HFFc6 (cell line): ENCODE results near the gene VWF. TPM values are rescaled to one million over a fixed set of nuclear protein-coding genes. Genes with fewer than 3 reads are reported as not detected.

ENCODE experiments used
- DNase-seq: peaks from one replicate; pipeline ENCODE4 v3.0.0-alpha.2; 2018
- H3K27ac Mint-ChIP-seq: 2 replicates; pipeline ENCODE4 v1.8.0; 2020; ENCODE audit warnings: mild to moderate bottlenecking, mixed read lengths
- H3K27me3 Mint-ChIP-seq: 2 replicates; pipeline ENCODE4 v1.8.0; 2021; ENCODE audit warnings: mild to moderate bottlenecking, moderate library complexity, mixed read lengths; ENCODE audit not compliant: insufficient read depth
- H3K36me3 Mint-ChIP-seq: 2 replicates; pipeline ENCODE4 v1.8.0; 2021; ENCODE audit warnings: low read depth, mixed read lengths
- H3K4me1 Mint-ChIP-seq: 2 replicates; pipeline ENCODE4 v1.8.0; 2020; ENCODE audit warnings: low read depth, mixed read lengths
- H3K4me3 Mint-ChIP-seq: 2 replicates; pipeline ENCODE4 v1.8.0; 2020; ENCODE audit warnings: mild to moderate bottlenecking, moderate library complexity, mixed read lengths
- H3K9me3 Mint-ChIP-seq: 2 replicates; pipeline ENCODE4 v1.8.0; 2020; ENCODE audit warnings: mild to moderate bottlenecking, mixed read lengths
- total RNA-seq, 6 experiments: library from RNA; stranded (reverse); fragmentation: NEBNext Ultra II Directional; extraction: Animal tissue kit (Norgen Biotek cat#: 25700); gene quantifications; 2 replicates in 1 of 6; 3 replicates in 5 of 6; pipeline ENCODE4 v1.2.3, GENCODE V29; 2021
- TF ChIP-seq, protein P1 (sequence below): fragments of 200-600 bp; sonication (generic); IDR thresholded peaks from 2 replicates; pipeline ENCODE4 v1.5.0; 2021; ENCODE audit warnings: antibody characterized with exemption, mild to moderate bottlenecking

Gene VWF
- total RNA-seq, 6 experiments from 2014 or later: 0.02 to 0.25 (median 0.10) TPM

DNA sequence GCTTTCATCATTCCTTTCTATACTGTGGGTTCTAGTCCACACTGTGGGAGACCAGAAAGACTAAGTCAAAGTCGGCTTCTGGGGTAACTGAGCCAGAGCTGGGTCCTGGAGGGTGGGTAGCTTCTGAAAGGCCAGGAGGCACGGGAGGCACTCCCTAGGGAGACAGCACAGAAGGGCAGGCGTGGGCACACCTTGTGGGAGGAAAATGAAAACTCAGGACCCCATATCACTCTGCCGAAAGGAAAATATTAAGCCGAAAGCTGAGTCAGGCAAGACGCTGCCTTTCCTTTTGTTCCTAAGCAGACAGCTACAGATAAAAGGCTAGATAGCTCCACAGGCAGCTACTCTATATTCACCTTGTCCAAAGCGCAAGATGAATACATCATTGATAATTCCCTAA, 200.1 kb downstream of the VWF start:
- H3K4me3 Mint-ChIP-seq: no peak overlapping the region
- DNase-seq: no peak
- no peaks in the 10 kb centered on the region for H3K4me1 Mint-ChIP-seq
- H3K27me3 Mint-ChIP-seq: peaks cover 14% of the 10 kb centered on the region
- no peaks in the 10 kb centered on the region for H3K36me3 Mint-ChIP-seq
- H3K9me3 Mint-ChIP-seq: peaks cover 5% of the 10 kb centered on the region; the same call in 1 of the 2 replicates
- TF ChIP-seq, protein P1, sequence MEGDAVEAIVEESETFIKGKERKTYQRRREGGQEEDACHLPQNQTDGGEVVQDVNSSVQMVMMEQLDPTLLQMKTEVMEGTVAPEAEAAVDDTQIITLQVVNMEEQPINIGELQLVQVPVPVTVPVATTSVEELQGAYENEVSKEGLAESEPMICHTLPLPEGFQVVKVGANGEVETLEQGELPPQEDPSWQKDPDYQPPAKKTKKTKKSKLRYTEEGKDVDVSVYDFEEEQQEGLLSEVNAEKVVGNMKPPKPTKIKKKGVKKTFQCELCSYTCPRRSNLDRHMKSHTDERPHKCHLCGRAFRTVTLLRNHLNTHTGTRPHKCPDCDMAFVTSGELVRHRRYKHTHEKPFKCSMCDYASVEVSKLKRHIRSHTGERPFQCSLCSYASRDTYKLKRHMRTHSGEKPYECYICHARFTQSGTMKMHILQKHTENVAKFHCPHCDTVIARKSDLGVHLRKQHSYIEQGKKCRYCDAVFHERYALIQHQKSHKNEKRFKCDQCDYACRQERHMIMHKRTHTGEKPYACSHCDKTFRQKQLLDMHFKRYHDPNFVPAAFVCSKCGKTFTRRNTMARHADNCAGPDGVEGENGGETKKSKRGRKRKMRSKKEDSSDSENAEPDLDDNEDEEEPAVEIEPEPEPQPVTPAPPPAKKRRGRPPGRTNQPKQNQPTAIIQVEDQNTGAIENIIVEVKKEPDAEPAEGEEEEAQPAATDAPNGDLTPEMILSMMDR: no peak
- H3K27ac Mint-ChIP-seq: no peak overlapping the region

DNA sequence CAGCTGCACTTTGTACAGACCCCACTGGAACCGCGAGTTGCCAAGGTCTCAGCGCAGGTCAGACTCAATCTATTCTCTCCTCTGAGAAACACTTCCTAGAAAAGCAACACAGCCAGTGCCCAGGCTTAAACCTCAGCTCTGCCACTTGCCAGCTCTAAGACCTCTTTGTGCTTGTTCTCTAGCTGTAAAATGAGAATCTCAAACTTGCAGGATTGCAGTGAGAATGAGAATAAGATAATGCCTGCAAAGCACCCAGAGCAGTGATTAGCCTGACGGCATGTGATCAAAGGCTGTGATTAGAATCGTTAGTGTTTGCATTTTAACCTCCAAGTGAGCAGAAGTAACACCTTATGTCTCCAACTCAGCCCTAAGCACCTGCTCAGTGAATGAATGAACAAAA, 200.7 kb downstream of the VWF start:
- Mint-ChIP-seq H3K9me3 (peaks cover 5% of the 10 kb centered on the region; the same call in 1 of the 2 replicates), H3K36me3 (no peaks in the 10 kb centered on the region), H3K27me3 (peaks cover 14% of the 10 kb centered on the region), H3K4me3 (no peak overlapping the region), H3K4me1 (no peaks in the 10 kb centered on the region), H3K27ac (no peak overlapping the region)
- TF ChIP-seq, protein P1: no peak
- DNase-seq: no peak

DNA sequence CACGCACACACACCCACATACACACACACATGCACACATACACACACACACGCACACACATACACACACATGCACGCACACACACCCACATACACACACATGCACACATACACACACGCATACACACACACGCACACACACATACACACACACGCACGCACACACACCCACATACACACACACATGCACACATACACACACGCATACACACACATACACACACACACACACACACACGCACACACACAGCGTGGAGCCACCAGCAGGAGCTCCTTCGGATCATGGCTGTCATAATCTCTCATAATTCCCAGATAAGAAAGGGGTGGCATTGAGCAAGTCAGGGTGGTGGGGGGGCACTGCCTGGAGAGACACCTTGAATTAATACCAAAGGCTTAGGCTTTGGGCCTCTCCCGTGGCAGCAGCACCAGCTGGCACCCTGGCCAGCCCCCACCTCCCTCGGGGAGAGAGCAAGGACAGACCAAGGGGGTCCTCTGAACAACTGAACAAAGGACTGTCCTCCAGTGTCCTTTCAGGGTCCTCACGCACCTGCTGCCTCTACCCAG, 201.3 kb downstream of the VWF start:
- H3K27ac Mint-ChIP-seq: no peak overlapping the region
- H3K27me3 Mint-ChIP-seq: peaks cover 14% of the 10 kb centered on the region
- H3K4me1 Mint-ChIP-seq: no peaks in the 10 kb centered on the region
- DNase-seq: no peak
- H3K9me3 Mint-ChIP-seq: peaks cover under 1% of the 10 kb centered on the region; the same call in 1 of the 2 replicates
- H3K36me3 Mint-ChIP-seq: no peaks in the 10 kb centered on the region
- TF ChIP-seq, protein P1: no peak
- H3K4me3 Mint-ChIP-seq: no peak overlapping the region

DNA sequence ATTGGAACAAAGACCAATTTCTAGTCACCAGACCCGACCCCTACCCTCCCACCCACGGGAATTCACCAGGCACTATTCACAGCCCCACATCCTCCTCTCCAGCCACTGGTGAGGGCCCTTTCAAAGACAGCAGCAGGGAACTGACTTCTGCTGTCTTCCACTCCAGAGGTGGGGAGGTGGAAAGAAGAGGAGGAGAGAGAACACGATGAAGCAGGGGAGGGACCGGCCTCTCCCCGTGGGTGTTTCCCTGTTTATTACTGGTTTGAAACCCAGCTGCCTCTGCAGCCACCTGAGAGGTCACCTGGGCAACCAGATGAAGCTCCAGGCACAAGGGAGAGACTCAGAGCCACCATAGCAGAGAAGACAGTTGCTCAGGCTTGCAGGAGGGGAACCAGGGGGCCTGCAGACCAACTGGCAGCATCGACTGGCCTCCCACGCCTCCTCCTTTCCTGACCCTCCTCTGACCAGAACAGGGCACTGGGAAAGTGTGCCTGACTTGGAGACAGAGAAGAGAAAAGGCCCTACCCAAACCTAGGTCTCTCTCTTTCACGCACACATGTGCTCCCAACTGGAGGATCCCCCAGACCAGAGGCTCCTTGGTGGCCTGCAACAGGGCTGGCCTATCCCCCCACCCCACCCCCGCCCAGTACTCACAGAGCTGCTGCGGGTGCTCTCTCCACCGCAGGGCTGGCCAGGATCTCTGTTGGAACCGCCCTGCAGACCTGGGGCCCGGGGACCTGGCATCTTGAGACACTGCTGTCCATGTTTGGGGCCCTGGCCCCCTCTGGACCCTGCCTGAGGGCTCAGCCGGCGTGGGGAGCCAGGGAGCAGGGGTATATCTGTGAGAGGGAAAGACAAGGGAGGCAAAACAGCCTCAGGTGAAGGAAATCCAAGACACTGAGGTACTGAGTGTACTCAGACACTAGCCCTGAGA, 202.2 kb downstream of the VWF start:
- H3K27ac Mint-ChIP-seq: no peak overlapping the region
- H3K9me3 Mint-ChIP-seq: no peaks in the 10 kb centered on the region; the same call in 1 of the 2 replicates
- H3K36me3 Mint-ChIP-seq: no peaks in the 10 kb centered on the region
- no peak overlapping the region for H3K4me3 Mint-ChIP-seq
- TF ChIP-seq, protein P1: no peak
- peaks cover 14% of the 10 kb centered on the region for H3K27me3 Mint-ChIP-seq
- no peak for DNase-seq
- no peaks in the 10 kb centered on the region for H3K4me1 Mint-ChIP-seq

DNA sequence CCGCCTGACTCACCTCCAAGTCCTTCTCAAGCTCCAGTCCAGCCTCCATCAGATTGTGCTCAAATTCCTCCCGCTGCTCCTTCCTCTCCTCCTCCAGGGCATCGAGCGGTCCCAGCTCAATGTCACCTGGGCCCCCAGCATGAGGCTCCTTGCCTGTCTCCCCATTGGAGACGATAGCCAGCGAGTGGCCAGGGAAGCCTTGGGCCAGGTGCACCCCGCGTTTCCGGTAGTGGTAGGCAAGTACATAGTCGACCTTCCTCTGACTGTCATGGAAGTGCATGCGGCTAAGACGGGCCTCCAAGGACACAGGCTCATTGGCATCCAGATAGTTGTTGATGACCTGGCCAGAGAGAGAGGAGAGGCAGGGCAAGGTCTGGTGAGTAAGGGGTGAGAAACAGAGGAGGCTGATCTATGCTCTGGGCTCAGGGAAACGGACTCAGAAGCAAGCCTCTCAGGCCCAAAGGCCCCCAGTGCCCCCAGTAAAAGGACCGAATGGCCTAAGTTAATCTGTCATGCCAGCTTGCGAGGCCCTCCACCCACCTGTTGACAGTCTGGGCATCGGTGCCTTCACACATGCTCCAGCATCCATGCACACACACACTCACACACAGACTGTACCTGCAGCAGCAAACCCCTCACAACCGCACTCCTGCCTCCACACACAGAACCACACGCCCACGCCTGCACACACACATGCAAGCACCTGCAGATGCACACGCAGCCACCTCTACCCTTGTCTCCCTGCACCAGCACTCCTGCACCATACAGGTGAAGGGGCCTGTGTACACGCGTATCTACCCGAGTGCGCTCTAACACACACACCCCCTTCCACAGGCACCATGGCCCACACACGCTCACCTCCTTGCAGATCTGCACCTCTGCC, 203.2 kb downstream of the VWF start:
- DNase-seq: no peak
- no peaks in the 10 kb centered on the region for H3K4me1 Mint-ChIP-seq
- no peak overlapping the region for H3K4me3 Mint-ChIP-seq
- TF ChIP-seq, protein P1: no peak
- no peaks in the 10 kb centered on the region for H3K36me3 Mint-ChIP-seq
- no peak overlapping the region for H3K27ac Mint-ChIP-seq
- H3K9me3 Mint-ChIP-seq: no peaks in the 10 kb centered on the region; the same call in 1 of the 2 replicates
- H3K27me3 Mint-ChIP-seq: peaks cover 11% of the 10 kb centered on the region
